Coronary artery (tissue), 2 donors: ENCODE measurements around the gene NXPH3.

ENCODE experiments used
- DNase-seq: peaks from one replicate; pipeline ENCODE4 v3.0.0-alpha.2; 2017; ENCODE audit warnings: low spot score
- H3K27ac ChIP-seq, 2 donors: fragments of 200-600 bp; sonication (generic); one replicate each; pipeline ENCODE4 v1.5.1; 2016 to 2019
- H3K4me3 ChIP-seq: fragments of 200-600 bp; sonication (generic); 2 replicates; pipeline ENCODE4 v1.5.1; 2016; ENCODE audit warnings: mild to moderate bottlenecking, moderate library complexity
- TF ChIP-seq, protein P1 (sequence below): fragments of 200-600 bp; sonication (generic); IDR thresholded peaks from one replicate; pipeline ENCODE4 v1.5.1; 2019; ENCODE audit warnings: antibody characterized with exemption

Gene NXPH3

GRCh38 chr17:49585422-49586027 lies 9.9 kb downstream of the NXPH3 start:
- no peak for DNase-seq
- Histone ChIP-seq H3K27ac (peak overlapping the region in 1 of 2 donors; percentile 16), H3K4me3 (no peak overlapping the region)
- TF ChIP-seq, protein P1, sequence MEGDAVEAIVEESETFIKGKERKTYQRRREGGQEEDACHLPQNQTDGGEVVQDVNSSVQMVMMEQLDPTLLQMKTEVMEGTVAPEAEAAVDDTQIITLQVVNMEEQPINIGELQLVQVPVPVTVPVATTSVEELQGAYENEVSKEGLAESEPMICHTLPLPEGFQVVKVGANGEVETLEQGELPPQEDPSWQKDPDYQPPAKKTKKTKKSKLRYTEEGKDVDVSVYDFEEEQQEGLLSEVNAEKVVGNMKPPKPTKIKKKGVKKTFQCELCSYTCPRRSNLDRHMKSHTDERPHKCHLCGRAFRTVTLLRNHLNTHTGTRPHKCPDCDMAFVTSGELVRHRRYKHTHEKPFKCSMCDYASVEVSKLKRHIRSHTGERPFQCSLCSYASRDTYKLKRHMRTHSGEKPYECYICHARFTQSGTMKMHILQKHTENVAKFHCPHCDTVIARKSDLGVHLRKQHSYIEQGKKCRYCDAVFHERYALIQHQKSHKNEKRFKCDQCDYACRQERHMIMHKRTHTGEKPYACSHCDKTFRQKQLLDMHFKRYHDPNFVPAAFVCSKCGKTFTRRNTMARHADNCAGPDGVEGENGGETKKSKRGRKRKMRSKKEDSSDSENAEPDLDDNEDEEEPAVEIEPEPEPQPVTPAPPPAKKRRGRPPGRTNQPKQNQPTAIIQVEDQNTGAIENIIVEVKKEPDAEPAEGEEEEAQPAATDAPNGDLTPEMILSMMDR: no peak

GRCh38 chr17:49587366-49588073 lies 11.8 kb downstream of the NXPH3 start:
- TF ChIP-seq, protein P1: no peak
- no peak for DNase-seq
- H3K4me3 ChIP-seq: no peak overlapping the region
- H3K27ac ChIP-seq: peak overlapping the region; percentile 6 to 83

DNA sequence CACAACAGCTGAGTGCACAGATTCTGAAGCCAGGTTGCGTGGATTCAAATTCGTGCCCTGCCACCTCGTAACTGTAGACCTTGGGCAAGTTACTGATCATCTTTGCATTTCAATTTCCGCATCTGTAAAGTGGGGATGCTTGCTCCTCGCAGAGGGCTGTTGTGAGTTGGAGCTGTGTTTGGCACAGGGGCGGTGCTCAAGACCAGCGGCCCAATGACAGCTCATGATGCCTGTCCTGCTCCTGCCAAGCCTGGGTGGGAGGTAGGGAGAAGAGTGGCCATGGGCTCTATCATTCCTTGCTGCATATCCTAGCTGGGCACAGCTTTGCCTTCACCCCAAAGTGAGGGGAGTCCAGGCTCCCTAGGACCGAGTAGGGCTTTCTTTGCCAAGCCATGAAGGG lies 12.6 kb downstream of the NXPH3 start:
- DNase-seq: no peak
- TF ChIP-seq, protein P1: no peak
- peak overlapping the region; percentile 6 to 83 for H3K27ac ChIP-seq

GRCh38 chr17:49588726-49589576 lies 13.3 kb downstream of the NXPH3 start:
- Histone ChIP-seq H3K4me3 (no peak overlapping the region), H3K27ac (peak overlapping the region; percentile 59 to 83)
- no peak for DNase-seq
- TF ChIP-seq, protein P1: no peak

More for the DNA sequence above, 12.6 kb downstream of the NXPH3 start:
- H3K4me3 ChIP-seq: no peak overlapping the region

- no peak overlapping the region for H3K4me3 ChIP-seq
- DNase-seq: no peak
- H3K27ac ChIP-seq: peak overlapping the region; percentile 59 to 83
- TF ChIP-seq, protein P1: no peak
These were observed 13.9 kb downstream of the NXPH3 start for GRCh38 chr17:49589577-49589927.

- Histone ChIP-seq H3K27ac (no peak overlapping the region), H3K4me3 (no peak overlapping the region)
- no peak for DNase-seq
- TF ChIP-seq, protein P1: no peak
These were observed 15.2 kb downstream of the NXPH3 start for GRCh38 chr17:49590874-49591273.
